ENCODE measurements around the gene GPR87. TPM values are rescaled to one million over a fixed set of nuclear protein-coding genes. Genes with fewer than 3 reads are reported as not detected.

The GPR87 gene
- polyA plus RNA-seq, 2 of the 4 experiments (the other 2 are of a cell fraction): 0.41 to 0.52 TPM

- no peak for TF ChIP-seq USF2 (IDR thresholded peaks at IDR 0.05)
These were observed 25.9 kb downstream of the GPR87 start (continued) for GRCh38 chr3:151290673-151291072.

- TF ChIP-seq JUNB (IDR thresholded peaks at IDR 0.05): no peak
- TF ChIP-seq HOXB5 (CRISPR knock-in tag; IDR thresholded peaks at IDR 0.05): no peak
- TF ChIP-seq NR3C1 (IDR thresholded peaks at IDR 0.05): no peak
- TF ChIP-seq BHLHE40 (IDR thresholded peaks at IDR 0.05; ENCODE audit: low read depth, low read length): no peak
- POLR2A ChIA-PET: no interaction called here
- Histone ChIP-seq H3K4me2 (no peak overlapping the region), H3K27ac (no peak overlapping the region), H3K9me3 (no peaks in the 10 kb centered on the region), H3K4me3 (no peak overlapping the region), H3K4me1 (no peaks in the 10 kb centered on the region; the same call in 2 of the 3 replicates)
- no peak for DNase-seq (ENCODE audit: low read depth in 1 of 2, low spot score in 1 of 2)
- no peak for FAIRE-seq
- no peak for ATAC-seq
- 85% methylated on average over 3 of the region's 3 CpGs for WGBS (ENCODE audit: missing lambda C conversion rate)
- CTCF ChIA-PET: interaction anchor here (0.6 to 6.2 kb wide), 11 partner anchors 9 to 868 kb away, joined by 3 to 67 read pairs (median 4); partner anchors contain the start of gene P2RY13
These were observed 27.2 kb downstream of the GPR87 start for GRCh38 chr3:151289445-151289844.

DNA sequence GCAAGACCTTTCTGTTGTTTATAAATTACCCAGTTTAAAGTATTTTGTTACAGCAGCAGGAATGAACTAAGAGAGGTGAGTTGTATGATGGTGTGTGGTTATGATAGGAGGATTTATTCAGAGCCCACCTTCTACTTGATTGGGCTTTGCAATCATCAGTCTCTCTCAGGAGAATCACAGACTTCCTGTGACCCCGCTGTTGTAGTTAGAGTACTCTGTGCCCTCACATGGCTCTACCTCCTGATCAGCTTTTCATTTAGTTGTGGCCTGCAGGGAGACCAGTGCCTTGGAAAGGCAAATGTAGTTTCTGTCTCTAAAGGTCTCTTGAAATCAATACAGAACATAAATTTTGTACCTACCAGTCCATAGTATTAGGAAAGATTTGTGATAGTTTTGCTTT is 30.7 kb downstream of the GPR87 start:
- POLR2A ChIA-PET: no interaction called here

DNA sequence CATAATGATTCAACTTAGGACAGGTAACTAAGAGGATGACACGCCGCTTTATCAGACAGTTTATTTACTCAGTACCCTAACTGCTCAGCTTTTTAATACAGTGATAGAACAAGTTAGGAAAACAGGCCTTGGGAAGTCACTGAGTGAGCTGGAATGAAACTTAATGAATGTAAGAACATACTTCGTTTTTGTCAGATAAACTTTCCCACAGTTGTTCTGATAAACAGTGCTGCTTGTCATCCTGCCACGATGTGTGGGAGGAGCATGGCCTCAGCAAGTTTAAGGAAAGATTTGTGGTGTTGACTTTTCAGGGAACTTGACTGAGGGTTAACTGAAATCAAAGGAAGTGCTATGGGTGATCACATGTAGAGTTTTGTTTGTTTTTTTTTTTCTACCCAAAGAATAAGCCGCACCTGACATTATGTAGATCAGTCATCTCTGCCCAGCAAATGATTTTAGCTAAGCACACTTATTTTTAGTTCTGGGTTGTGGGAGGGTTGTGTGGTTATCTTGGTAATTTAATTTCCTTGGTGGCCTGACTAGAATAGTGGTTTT is 32.6 kb downstream of the GPR87 start:
- no peak for TF ChIP-seq RARB (CRISPR knock-in tag; IDR thresholded peaks at IDR 0.05)
- no peak for TF ChIP-seq RAD21 (conservative IDR thresholded peaks at IDR 0.05 in 1 of 2, IDR thresholded peaks at IDR 0.05 in 1 of 2)
- TF ChIP-seq SREBF2 (IDR thresholded peaks at IDR 0.05): no peak
- no peak for TF ChIP-seq FOXS1 (CRISPR knock-in tag; IDR thresholded peaks at IDR 0.05)
- TF ChIP-seq GATA3 (IDR thresholded peaks at IDR 0.05; ENCODE audit: borderline replicate concordance): no peak
- Histone ChIP-seq H3K27ac (no peak overlapping the region), H3K4me2 (peak overlapping the region; percentile 31; the same call in 2 of the 3 replicates), H3K4me1 (peaks cover 11% of the 10 kb centered on the region; the same call in 2 of the 3 replicates), H3K9me3 (no peaks in the 10 kb centered on the region), H3K4me3 (no peak overlapping the region)
- ATAC-seq (no peak), FAIRE-seq (peak; percentile 13), DNase-seq (ENCODE audit: low read depth in 1 of 2, low spot score in 1 of 2) (peak in 1 of 2 experiments; percentile 9)
- ChIA-PET POLR2A (no interaction called here), CTCF (interaction anchor here (1.0 to 6.2 kb wide), 7 partner anchors 49 to 629 kb away, joined by 3 to 67 read pairs (median 5); no protein-coding TSS in a partner anchor)
- WGBS (ENCODE audit: missing lambda C conversion rate): 30% methylated on average over 5 of the region's 5 CpGs

More for the DNA sequence above, 30.7 kb downstream of the GPR87 start:
- FAIRE-seq (no peak), DNase-seq (ENCODE audit: low read depth in 1 of 2, low spot score in 1 of 2) (no peak), ATAC-seq (no peak)
- H3K4me3 ChIP-seq: no peak overlapping the region
- H3K4me2 ChIP-seq: no peak overlapping the region
- H3K27ac ChIP-seq: no peak overlapping the region
- TF ChIP-seq NR3C1 (IDR thresholded peaks at IDR 0.05): no peak
- no peak for TF ChIP-seq KDM1A (IDR thresholded peaks at IDR 0.05; ENCODE audit: low read depth)
- TF ChIP-seq, protein P1, sequence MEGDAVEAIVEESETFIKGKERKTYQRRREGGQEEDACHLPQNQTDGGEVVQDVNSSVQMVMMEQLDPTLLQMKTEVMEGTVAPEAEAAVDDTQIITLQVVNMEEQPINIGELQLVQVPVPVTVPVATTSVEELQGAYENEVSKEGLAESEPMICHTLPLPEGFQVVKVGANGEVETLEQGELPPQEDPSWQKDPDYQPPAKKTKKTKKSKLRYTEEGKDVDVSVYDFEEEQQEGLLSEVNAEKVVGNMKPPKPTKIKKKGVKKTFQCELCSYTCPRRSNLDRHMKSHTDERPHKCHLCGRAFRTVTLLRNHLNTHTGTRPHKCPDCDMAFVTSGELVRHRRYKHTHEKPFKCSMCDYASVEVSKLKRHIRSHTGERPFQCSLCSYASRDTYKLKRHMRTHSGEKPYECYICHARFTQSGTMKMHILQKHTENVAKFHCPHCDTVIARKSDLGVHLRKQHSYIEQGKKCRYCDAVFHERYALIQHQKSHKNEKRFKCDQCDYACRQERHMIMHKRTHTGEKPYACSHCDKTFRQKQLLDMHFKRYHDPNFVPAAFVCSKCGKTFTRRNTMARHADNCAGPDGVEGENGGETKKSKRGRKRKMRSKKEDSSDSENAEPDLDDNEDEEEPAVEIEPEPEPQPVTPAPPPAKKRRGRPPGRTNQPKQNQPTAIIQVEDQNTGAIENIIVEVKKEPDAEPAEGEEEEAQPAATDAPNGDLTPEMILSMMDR (IDR thresholded peaks at IDR 0.05): no peak
- TF ChIP-seq MYC (IDR thresholded peaks at IDR 0.05; ENCODE audit: borderline replicate concordance, low read length): no peak
- no peak for TF ChIP-seq HES2 (IDR thresholded peaks at IDR 0.05)
- TF ChIP-seq POLR2A (IDR thresholded peaks at IDR 0.05; ENCODE audit: low read length): no peak
- TF ChIP-seq FOSL2 (IDR thresholded peaks at IDR 0.05): no peak
- no peak for TF ChIP-seq FOSL2 (CRISPR knock-in tag; IDR thresholded peaks at IDR 0.05)
- TF ChIP-seq ATOH8 (CRISPR knock-in tag; IDR thresholded peaks at IDR 0.05; ENCODE audit: low read depth): no peak
- TF ChIP-seq ZNF302 (CRISPR knock-in tag; IDR thresholded peaks at IDR 0.05): no peak
- H3K4me1 ChIP-seq: peaks cover 11% of the 10 kb centered on the region; the same call in 2 of the 3 replicates
- CTCF ChIA-PET: interaction anchor here (1.1 to 6.2 kb wide), 7 partner anchors 19 to 631 kb away, joined by 3 to 67 read pairs (median 12); no protein-coding TSS in a partner anchor
- H3K9me3 ChIP-seq: no peaks in the 10 kb centered on the region
- WGBS (ENCODE audit: missing lambda C conversion rate): 68% methylated on average over 1 of the region's 1 CpG
